NCI-H2107 treated with DMSO at 0.1 percent for 48 hours (cell line): ENCODE measurements around the gene KCNJ18.
"Not testable (repeated sequence)": the region's sequence is repeated elsewhere in the genome, so short reads cannot be mapped to it uniquely, and the experiment has no call there.

Experiments
- DNase-seq: peaks from one replicate; lab custom pipeline; 2025; ENCODE audit not compliant: unreplicated experiment; lab: John Stamatoyannopoulos, UW

The KCNJ18 gene

GRCh38 chr17:21749696-21750531 is 57.6 kb downstream of the KCNJ18 start:
- not testable (repeated sequence) for DNase-seq

- not testable (repeated sequence) for DNase-seq
Measured at GRCh38 chr17:21751111-21751510, 58.8 kb downstream of the KCNJ18 start.
